SHP77 treated with DMSO at 0.1 percent for 48 hours (cell line): ENCODE results near the gene GNAZ.
"Not testable (repeated sequence)": the region's sequence is repeated elsewhere in the genome, so short reads cannot be mapped to it uniquely, and the experiment has no call there.

Experiments
- DNase-seq: peaks from one replicate; lab custom pipeline; 2025; lab: John Stamatoyannopoulos, UW

Gene GNAZ

GRCh38 chr22:23044570-23044969 is 25.7 kb upstream of the GNAZ start:
- no peak for DNase-seq

DNA sequence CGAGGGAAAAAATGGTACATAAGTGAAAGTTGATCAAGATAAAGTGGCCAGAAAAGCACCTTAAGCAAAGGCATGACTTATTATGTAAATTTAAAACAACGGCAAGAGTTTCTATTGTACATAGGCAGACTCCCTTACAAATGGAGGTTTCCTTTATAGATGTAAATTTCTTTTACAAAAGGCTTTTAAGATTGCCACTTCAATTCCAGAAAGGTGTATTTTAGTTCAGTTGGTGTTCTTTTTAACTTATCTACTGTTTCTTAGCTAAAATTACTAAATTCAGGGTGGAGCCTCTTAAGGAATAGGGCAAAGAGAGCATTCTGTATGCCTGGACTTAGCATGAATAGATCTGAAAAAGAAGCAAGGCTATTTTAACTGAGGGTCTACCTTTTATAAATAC is 24.9 kb upstream of the GNAZ start:
- no peak for DNase-seq

- DNase-seq, result no peak
Measured at GRCh38 chr22:23047265-23047664, 23.1 kb upstream of the GNAZ start.

- DNase-seq, result no peak
Measured at GRCh38 chr22:23047742-23048141, 22.6 kb upstream of the GNAZ start.

DNA sequence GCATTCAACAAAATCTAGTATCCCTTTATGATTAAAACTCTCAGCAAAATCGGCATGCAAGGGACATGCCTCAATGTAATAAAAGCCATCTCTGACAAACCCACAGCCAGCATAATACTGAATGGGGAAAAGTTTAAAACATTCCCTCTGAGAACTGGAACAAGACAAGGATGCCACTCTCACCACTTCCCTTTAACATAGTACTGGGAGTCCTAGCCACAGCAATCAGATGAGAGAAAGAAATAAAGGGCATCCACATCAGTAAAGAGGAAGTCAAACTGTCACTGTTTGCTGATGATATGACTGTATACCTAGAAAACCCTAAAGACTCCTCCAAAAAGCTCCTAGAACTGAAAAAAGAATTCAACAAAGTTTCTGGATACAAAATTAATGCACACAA is 19.8 kb upstream of the GNAZ start:
- not testable (repeated sequence) for DNase-seq

- no peak for DNase-seq
Measured at GRCh38 chr22:23053051-23053707, 17.1 kb upstream of the GNAZ start.

DNA sequence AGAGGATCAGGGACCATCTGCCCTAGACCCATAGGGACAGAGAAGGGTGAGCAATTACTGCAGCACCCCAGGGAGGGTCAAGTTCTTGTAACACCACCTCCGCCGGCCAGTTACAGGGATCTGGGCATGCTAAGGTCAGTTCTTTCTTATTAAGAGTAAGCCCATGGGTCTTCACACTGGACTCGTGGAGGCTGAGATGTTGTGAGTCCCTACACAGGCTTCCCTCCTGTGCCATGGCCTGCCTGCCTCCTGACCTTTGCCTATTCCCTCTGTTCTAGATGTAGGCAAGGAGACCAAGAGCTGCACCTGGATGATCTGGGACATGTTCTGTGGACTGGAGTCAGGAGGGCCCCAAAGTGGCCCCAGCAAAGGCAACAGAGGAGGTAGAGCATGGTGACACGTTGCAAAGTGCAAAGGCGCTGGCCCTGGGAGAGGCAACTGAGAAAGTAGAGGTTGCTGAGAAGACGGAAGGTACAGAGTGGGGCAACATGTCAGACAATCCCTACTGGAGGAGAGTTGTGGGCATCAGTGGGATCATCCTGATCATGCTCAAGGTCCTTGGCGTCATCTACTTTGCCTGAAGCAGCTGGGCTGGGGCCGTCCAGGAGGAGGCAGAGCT is 16.3 kb upstream of the GNAZ start:
- no peak for DNase-seq

DNA sequence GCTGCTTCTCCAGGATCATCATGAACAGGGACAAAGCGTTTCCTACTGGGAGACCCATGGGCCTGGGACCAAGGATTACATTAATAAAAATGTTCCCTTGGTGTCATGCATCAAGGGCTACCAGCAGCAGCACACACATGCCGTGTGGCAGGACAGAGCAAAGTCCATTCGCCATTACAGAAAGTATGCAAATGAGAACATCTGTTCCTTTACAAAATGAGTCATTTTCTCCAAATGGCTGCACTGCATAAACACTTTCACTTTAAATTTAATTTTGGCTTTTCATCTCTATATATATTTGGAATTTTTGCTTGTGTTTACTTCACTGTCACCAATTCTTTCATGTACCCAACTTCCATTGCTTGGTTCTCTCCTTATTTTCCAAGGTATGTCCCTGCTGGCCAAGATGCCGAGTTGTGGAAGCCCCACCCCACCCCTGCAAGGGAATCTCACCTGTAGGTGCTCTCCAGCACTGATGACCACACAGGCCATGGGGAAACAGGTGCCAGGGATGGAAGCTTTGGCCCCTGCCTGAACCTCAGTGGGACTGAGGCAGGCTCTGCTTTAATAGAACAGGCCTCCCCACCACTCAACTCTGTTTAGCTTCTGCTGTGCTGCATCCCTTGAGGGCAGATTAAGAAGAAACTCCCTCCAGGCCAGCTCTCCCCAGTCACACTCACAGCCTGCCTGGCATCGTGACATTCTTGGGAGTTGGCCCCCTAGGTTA is 15.6 kb upstream of the GNAZ start:
- no peak for DNase-seq

- DNase-seq, result no peak
Measured at GRCh38 chr22:23055449-23056179, 14.7 kb upstream of the GNAZ start.

DNA sequence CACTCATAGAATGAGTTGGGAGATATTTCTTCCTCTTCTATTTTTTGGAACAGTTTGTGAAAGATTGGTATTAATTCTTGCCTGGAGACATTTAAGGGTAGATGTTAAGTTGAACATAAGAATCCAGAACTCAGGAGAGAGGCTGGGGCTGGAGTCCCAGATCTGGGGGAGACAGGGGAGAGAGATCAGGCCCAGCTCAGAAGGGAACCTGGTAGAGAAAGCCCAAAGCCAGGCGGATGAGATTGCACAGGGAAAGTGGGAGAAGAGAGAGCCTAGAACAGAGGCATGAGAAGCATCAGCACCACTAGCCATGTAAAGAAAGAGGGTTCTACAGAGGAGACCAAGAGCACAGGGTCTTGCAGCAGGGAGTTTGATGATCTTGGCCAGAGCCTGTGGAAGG is 13.0 kb upstream of the GNAZ start:
- no peak for DNase-seq

DNA sequence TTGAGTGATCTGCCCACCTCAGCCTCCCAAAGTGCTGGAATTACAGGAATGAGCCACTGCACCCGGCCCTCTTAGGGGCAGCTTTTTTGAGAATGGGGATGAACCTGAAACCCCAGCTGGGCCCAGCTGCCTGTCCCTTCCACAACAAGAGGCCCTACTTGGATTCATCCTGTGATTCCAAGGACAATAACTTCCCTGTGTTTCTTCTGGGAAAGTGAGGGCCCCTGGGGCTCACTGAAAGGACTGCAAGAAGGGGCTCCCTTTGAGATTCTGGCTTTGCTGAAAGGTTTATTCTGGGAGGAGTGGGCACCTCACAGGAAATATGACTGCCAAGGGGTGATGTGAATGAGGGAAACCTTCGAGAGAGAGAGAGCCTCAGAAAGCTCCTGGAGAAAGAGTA is 12.3 kb upstream of the GNAZ start:
- no peak for DNase-seq

DNA sequence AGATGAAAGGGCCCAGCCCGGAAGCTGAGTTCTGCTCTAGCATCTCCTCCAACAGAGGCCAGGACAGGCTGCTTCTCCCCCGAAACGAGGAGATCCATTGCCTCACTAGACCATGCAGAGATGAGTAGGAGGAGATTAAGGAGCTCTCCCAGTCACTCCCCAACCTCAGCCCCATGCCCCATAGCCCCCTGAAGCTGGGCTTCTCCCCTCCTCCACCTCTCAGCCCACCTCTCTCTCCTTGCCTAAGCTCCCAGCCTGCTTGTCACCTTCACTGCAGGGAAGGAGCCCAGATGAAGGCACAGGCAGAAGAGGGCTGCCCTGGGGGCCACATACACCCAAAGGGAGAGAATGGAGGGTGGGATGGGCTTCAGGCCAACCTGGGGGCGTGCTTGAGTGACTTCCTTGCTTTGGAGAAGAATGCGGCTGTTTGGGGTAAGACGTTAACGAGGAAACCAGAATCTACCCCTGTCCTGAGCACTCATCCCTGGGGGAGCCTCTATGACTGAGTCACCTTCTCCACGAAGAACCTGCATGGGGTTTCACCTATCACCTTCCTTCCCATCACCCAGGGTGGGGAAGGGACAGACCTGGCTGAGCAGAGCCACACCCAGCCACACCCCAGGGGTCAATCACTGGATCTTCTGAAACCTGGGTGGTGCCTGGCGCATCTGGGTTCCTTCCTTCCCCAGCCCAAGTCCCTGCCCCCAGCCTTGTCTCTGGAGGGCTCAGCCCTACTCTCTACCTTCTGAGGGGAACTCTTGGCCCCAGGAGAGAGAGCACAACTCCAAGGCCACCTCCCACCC is 11.6 kb upstream of the GNAZ start:
- no peak for DNase-seq

GRCh38 chr22:23059284-23059948 is 10.9 kb upstream of the GNAZ start:
- no peak for DNase-seq

GRCh38 chr22:23060612-23061400 is 9.5 kb upstream of the GNAZ start:
- DNase-seq, result no peak

DNA sequence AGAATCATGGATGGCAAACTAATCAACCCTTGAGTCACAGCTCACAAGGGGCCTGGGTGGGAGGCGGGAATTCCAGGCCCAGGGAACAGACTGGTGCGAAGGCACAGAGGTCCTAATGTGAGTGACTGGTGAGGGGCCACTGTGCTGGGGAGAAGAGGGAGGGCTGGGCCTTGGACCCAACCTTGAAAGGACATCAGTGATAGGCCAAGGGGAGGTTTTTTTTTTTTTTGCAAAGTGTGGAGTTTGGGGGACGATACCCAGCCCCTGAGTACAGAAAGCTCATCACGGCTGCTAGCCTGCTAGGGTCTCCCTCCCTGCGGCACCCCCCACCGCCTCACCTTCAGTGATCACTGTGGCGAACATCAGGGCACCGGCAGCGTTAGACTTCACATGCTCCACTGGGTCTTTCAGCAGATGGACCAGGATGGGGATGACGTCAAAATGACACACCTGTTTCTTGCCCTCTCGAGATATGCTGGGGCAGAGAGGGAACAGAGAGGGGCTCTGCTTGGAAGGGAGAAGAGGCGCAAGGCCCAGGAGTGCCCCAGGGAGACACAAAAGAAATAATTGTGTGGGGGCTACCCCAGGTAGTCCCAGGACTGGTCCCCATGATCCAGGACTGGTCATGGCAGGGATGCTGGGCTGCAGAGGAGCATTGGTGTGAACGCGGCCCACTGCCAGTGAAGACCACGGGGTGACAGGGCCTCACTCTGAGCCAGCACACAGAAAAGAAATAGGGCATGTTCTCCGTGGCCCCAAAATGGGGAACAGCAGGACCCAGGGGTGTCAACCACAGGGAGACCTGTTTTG is 8.6 kb upstream of the GNAZ start:
- DNase-seq, result no peak

GRCh38 chr22:23062616-23063538 is 7.4 kb upstream of the GNAZ start:
- DNase-seq, result no peak

GRCh38 chr22:23063539-23064380 is 6.6 kb upstream of the GNAZ start:
- no peak for DNase-seq
